SK-N-SH treated with all-trans-retinoic acid at 6 μM for 48 hours (cell line): ENCODE measurements around the gene CHORDC1.

Source experiments
- BACH2 ChIP-seq: fragments of 250-450 bp; sonication (Bioruptor Pico); IDR thresholded peaks from 2 replicates; pipeline ENCODE4 v1.9.0; 2021; ENCODE audit warnings: mild to moderate bottlenecking, borderline replicate concordance
- CREB5 ChIP-seq: fragments of 250-450 bp; sonication (Bioruptor Pico); IDR thresholded peaks from 2 replicates; pipeline ENCODE4 v1.5.1; 2020; ENCODE audit warnings: low read depth, mild to moderate bottlenecking, moderate library complexity
- ISL1 ChIP-seq: fragments of 250-450 bp; sonication (Bioruptor Pico); IDR thresholded peaks from 2 replicates; pipeline ENCODE4 v2.1.2; 2022; ENCODE audit warnings: mild to moderate bottlenecking, moderate library complexity
- PPARA ChIP-seq: fragments of 250-450 bp; sonication (Bioruptor Pico); IDR thresholded peaks from 2 replicates; pipeline ENCODE4 v1.5.0; 2020; ENCODE audit warnings: mild to moderate bottlenecking, borderline replicate concordance
- RARB ChIP-seq: fragments of 250-450 bp; sonication (Bioruptor Pico); IDR thresholded peaks from 2 replicates; pipeline ENCODE4 v1.8.0; 2021; ENCODE audit warnings: mild to moderate bottlenecking, moderate library complexity
- SNAI2 ChIP-seq: fragments of 250-450 bp; sonication (Bioruptor Pico); IDR thresholded peaks from 2 replicates; pipeline ENCODE4 v1.5.0; 2020; ENCODE audit warnings: mild to moderate bottlenecking, moderate library complexity
- ZFP3 ChIP-seq: fragments of 250-450 bp; sonication (Bioruptor Pico); IDR thresholded peaks from 2 replicates; pipeline ENCODE4 v1.5.0; 2020; ENCODE audit warnings: mild to moderate bottlenecking, moderate library complexity
- ZFP30 ChIP-seq: fragments of 450-650 bp; formaldehyde crosslinking; IDR thresholded peaks from 2 replicates; pipeline ENCODE4 v1.5.0; 2022; ENCODE audit warnings: mild to moderate bottlenecking, moderate library complexity
- ZNF8 ChIP-seq: fragments of 450-650 bp; formaldehyde crosslinking; IDR thresholded peaks from 2 replicates; pipeline ENCODE4 v1.5.0; 2020; ENCODE audit warnings: mild to moderate bottlenecking, moderate library complexity
- TF ChIP-seq, protein P1 (sequence below): fragments of 250-450 bp; sonication (Bioruptor Pico); IDR thresholded peaks from 2 replicates; pipeline ENCODE4 v1.8.0; 2020; ENCODE audit warnings: mild to moderate bottlenecking, moderate library complexity, borderline replicate concordance
- TF ChIP-seq, protein P2 (sequence below): fragments of 250-450 bp; sonication (Bioruptor Pico); IDR thresholded peaks from 2 replicates; pipeline ENCODE4 v1.5.0; 2020; ENCODE audit warnings: mild to moderate bottlenecking, moderate library complexity

DNA sequence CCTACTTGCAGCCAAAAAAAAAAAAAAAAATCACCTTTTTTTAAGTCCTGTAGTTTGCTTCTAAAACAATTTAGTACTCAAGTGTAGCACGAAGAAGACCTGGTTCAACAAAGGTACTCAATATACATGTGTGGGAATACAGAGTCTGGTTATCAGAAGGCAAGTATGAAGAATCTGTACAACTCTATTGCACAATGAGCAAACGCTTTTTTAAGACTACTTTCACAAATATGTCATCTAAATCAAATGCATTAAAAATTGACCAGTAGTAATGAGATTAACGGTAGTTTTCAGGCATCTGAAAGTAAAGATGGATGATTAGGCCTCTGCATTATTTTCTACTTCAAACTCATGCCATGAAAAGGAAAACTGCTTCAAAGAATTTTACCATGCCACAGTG, 9.5 kb downstream of the CHORDC1 start:
- TF ChIP-seq, protein P1, sequence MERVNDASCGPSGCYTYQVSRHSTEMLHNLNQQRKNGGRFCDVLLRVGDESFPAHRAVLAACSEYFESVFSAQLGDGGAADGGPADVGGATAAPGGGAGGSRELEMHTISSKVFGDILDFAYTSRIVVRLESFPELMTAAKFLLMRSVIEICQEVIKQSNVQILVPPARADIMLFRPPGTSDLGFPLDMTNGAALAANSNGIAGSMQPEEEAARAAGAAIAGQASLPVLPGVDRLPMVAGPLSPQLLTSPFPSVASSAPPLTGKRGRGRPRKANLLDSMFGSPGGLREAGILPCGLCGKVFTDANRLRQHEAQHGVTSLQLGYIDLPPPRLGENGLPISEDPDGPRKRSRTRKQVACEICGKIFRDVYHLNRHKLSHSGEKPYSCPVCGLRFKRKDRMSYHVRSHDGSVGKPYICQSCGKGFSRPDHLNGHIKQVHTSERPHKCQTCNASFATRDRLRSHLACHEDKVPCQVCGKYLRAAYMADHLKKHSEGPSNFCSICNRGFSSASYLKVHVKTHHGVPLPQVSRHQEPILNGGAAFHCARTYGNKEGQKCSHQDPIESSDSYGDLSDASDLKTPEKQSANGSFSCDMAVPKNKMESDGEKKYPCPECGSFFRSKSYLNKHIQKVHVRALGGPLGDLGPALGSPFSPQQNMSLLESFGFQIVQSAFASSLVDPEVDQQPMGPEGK (CRISPR knock-in tag): no peak
- no peak for TF ChIP-seq ISL1 (CRISPR knock-in tag)
- no peak for TF ChIP-seq RARB (CRISPR knock-in tag)
- TF ChIP-seq SNAI2 (CRISPR knock-in tag): no peak
- TF ChIP-seq ZFP3: no peak
- TF ChIP-seq BACH2 (CRISPR knock-in tag): no peak
- TF ChIP-seq PPARA (CRISPR knock-in tag): no peak
- no peak for TF ChIP-seq CREB5 (CRISPR knock-in tag)
- TF ChIP-seq, protein P2, sequence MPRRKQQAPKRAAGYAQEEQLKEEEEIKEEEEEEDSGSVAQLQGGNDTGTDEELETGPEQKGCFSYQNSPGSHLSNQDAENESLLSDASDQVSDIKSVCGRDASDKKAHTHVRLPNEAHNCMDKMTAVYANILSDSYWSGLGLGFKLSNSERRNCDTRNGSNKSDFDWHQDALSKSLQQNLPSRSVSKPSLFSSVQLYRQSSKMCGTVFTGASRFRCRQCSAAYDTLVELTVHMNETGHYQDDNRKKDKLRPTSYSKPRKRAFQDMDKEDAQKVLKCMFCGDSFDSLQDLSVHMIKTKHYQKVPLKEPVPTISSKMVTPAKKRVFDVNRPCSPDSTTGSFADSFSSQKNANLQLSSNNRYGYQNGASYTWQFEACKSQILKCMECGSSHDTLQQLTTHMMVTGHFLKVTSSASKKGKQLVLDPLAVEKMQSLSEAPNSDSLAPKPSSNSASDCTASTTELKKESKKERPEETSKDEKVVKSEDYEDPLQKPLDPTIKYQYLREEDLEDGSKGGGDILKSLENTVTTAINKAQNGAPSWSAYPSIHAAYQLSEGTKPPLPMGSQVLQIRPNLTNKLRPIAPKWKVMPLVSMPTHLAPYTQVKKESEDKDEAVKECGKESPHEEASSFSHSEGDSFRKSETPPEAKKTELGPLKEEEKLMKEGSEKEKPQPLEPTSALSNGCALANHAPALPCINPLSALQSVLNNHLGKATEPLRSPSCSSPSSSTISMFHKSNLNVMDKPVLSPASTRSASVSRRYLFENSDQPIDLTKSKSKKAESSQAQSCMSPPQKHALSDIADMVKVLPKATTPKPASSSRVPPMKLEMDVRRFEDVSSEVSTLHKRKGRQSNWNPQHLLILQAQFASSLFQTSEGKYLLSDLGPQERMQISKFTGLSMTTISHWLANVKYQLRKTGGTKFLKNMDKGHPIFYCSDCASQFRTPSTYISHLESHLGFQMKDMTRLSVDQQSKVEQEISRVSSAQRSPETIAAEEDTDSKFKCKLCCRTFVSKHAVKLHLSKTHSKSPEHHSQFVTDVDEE (CRISPR knock-in tag): no peak
- no peak for TF ChIP-seq ZNF8
- TF ChIP-seq ZFP30 (CRISPR knock-in tag): no peak
